Keratinocyte (primary cell): Measurements from ENCODE around the gene CLDN3. TPM values are rescaled to one million over a fixed set of nuclear protein-coding genes. Genes with fewer than 3 reads are reported as not detected.
A peak's percentile ranks its signal among the peaks of the same experiment; 100 is the strongest.

Experiments used
- DNase-seq: peaks from one replicate; pipeline ENCODE4 v3.0.0-alpha.2; 2011; ENCODE audit warnings: low read depth, missing footprints, low spot score
- FAIRE-seq: peaks from 2 replicates; lab custom pipeline; 2011; peaks lifted over from hg19 to GRCh38; lab: Jason Lieb, UNC
- H2AFZ ChIP-seq: 2 replicates; pipeline ENCODE4 v1.6.0; 2012; ENCODE audit warnings: low read length, control low read depth, inconsistent platforms; ENCODE audit not compliant: control insufficient read depth
- H3K27ac ChIP-seq: 2 replicates; pipeline ENCODE4 v1.5.1; 2011; ENCODE audit warnings: low read length; ENCODE audit not compliant: control insufficient read depth, insufficient read depth
- H3K27me3 ChIP-seq: 3 replicates; pipeline ENCODE4 v1.6.0; 2011; ENCODE audit warnings: low read length; ENCODE audit not compliant: control insufficient read depth, insufficient read depth; ENCODE audit errors: extremely low read depth
- H3K36me3 ChIP-seq, 2 experiments: 2 replicates in 1 of 2; 3 replicates in 1 of 2; pipeline ENCODE4 v1.5.1; 2011; ENCODE audit warnings: low read length in 2 of 2, mild to moderate bottlenecking in 1 of 2; ENCODE audit not compliant: control insufficient read depth in 2 of 2, insufficient read depth in 2 of 2; ENCODE audit errors: extremely low read depth in 1 of 2
- H3K4me1 ChIP-seq: 3 replicates; pipeline ENCODE4 v1.5.1; 2011; ENCODE audit warnings: low read length; ENCODE audit not compliant: control insufficient read depth, insufficient read depth; ENCODE audit errors: extremely low read depth
- H3K4me2 ChIP-seq: 3 replicates; pipeline ENCODE4 v1.6.0; 2011; ENCODE audit warnings: low read depth, low read length; ENCODE audit not compliant: control insufficient read depth, insufficient read depth; ENCODE audit errors: extremely low read depth
- H3K4me3 ChIP-seq, 3 experiments: fragments of 200-600 bp in 1 of 3; sonication (generic) in 1 of 3; 2 replicates in 2 of 3; 3 replicates in 1 of 3; pipeline ENCODE4 v1.5.1; 2011 to 2016; ENCODE audit warnings: low read length in 3 of 3, mild to moderate bottlenecking in 3 of 3, control low read depth in 2 of 3, inconsistent platforms in 1 of 3, low read depth in 1 of 3, mixed read lengths in 1 of 3, mixed run types in 1 of 3, moderate library complexity in 1 of 3; ENCODE audit not compliant: control insufficient read depth in 2 of 3, insufficient read depth in 2 of 3; ENCODE audit errors: extremely low read depth in 1 of 3
- H3K79me2 ChIP-seq: 2 replicates; pipeline ENCODE4 v1.6.0; 2012; ENCODE audit warnings: low read length; ENCODE audit not compliant: control insufficient read depth, insufficient read depth
- H3K9ac ChIP-seq: 3 replicates; pipeline ENCODE4 v1.6.0; 2011; ENCODE audit warnings: low read length; ENCODE audit not compliant: control insufficient read depth, insufficient read depth; ENCODE audit errors: extremely low read depth
- H3K9me1 ChIP-seq: 3 replicates; pipeline ENCODE4 v1.6.0; 2011; ENCODE audit warnings: low read length; ENCODE audit not compliant: control insufficient read depth, insufficient read depth; ENCODE audit errors: extremely low read depth
- H3K9me3 ChIP-seq: 2 replicates; pipeline ENCODE4 v1.5.1; 2012; ENCODE audit warnings: low read depth, low read length; ENCODE audit not compliant: control insufficient read depth
- H4K20me1 ChIP-seq: 3 replicates; pipeline ENCODE4 v1.6.0; 2011; ENCODE audit warnings: low read length; ENCODE audit not compliant: control insufficient read depth, insufficient read depth; ENCODE audit errors: extremely low read depth
- EZH2 ChIP-seq: IDR thresholded peaks from one replicate; pipeline ENCODE4 v1.6.1; 2012; ENCODE audit warnings: inconsistent platforms, mild to moderate bottlenecking, low read length, moderate library complexity
- dilution Hi-C: fragments of 300-500 bp; cut with MboI; formaldehyde crosslinking; loops from one replicate; pipeline ENCODE4 v1.7.0; 2020; ENCODE audit warnings: low sequenced_read_pairs; ENCODE audit not compliant: extremely low pct_ligation_motif_present
- polyA plus RNA-seq, 5 experiments: library from polyadenylated mRNA; depleted of rRNA in 3 of 5; stranded (reverse) in 3 of 5; stranded (forward) in 1 of 5; unstranded in 1 of 5; fragments of >200 nt; gene quantifications; 1 replicate in 1 of 5; 2 replicates in 3 of 5; 3 replicates in 1 of 5; pipeline versions ENCODE4 v1.2.1 to v1.2.3, GENCODE V29; 2011 to 2012; ENCODE audit warnings: missing spikeins in 2 of 5, low read depth in 1 of 5, low replicate concordance in 1 of 5
- TF ChIP-seq, protein P1 (sequence below), 3 experiments: IDR thresholded peaks in 1 of 3; conservative IDR thresholded peaks in 1 of 3; optimal IDR thresholded peaks in 1 of 3; 2 replicates in 2 of 3; 3 replicates in 1 of 3; pipeline versions ENCODE3 to v1.5.1; 2011; ENCODE audit warnings: low read length in 3 of 3, mild to moderate bottlenecking in 3 of 3, moderate library complexity in 2 of 3, control low read depth in 1 of 3, inconsistent platforms in 1 of 3; ENCODE audit not compliant: insufficient read depth in 2 of 3; ENCODE audit errors: extremely low read depth in 1 of 3

Gene CLDN3
- polyA plus RNA-seq, 1 donor (not counting 4 experiments of a cell fraction or from before 2014, with no cell fraction given), result not detected

DNA sequence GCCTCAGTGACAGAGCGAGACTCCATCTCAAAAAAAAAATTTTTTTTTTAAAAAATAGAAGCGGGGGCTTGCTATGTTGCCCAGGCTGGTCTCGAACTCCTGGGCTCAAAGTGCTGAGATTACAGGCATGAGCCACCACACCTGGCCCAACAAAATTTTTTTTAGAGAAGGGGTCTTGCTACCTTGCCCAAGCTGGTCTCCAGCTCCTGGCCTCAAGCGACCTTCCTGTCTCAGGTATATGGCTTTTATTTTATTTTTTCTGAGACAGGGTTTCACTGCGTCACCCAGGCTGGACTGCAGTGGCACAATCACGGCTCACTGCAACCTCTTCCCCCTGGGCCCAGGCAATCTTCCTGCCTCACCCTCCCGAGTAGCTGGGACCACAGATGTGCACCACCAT lies 29.9 kb downstream of the CLDN3 start:
- Histone ChIP-seq H3K9ac (no peak overlapping the region), H3K27me3 (no peaks in the 10 kb centered on the region), H3K9me3 (no peaks in the 10 kb centered on the region), H4K20me1 (no peaks in the 10 kb centered on the region), H2AFZ (no peak overlapping the region), H3K4me1 (peaks cover 17% of the 10 kb centered on the region), H3K27ac (no peak overlapping the region), H3K4me3 (no peak overlapping the region), H3K4me2 (no peak overlapping the region), H3K36me3 (peaks cover 5 to 10% of the 10 kb centered on the region in 2 experiments), H3K79me2 (peaks cover 6% of the 10 kb centered on the region), H3K9me1 (no peaks in the 10 kb centered on the region)
- no peak for TF ChIP-seq EZH2
- TF ChIP-seq, protein P1, sequence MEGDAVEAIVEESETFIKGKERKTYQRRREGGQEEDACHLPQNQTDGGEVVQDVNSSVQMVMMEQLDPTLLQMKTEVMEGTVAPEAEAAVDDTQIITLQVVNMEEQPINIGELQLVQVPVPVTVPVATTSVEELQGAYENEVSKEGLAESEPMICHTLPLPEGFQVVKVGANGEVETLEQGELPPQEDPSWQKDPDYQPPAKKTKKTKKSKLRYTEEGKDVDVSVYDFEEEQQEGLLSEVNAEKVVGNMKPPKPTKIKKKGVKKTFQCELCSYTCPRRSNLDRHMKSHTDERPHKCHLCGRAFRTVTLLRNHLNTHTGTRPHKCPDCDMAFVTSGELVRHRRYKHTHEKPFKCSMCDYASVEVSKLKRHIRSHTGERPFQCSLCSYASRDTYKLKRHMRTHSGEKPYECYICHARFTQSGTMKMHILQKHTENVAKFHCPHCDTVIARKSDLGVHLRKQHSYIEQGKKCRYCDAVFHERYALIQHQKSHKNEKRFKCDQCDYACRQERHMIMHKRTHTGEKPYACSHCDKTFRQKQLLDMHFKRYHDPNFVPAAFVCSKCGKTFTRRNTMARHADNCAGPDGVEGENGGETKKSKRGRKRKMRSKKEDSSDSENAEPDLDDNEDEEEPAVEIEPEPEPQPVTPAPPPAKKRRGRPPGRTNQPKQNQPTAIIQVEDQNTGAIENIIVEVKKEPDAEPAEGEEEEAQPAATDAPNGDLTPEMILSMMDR (optimal IDR thresholded peaks at IDR 0.05 in 1 of 3, IDR thresholded peaks at IDR 0.05 in 1 of 3, conservative IDR thresholded peaks at IDR 0.05 in 1 of 3; ENCODE audit: extremely low read depth in 1 of 3, insufficient read depth in 2 of 3, low read length in 3 of 3), result no peak
- DNase-seq, result no peak
- no peak for FAIRE-seq
- dilution Hi-C loops, result no loop called here

DNA sequence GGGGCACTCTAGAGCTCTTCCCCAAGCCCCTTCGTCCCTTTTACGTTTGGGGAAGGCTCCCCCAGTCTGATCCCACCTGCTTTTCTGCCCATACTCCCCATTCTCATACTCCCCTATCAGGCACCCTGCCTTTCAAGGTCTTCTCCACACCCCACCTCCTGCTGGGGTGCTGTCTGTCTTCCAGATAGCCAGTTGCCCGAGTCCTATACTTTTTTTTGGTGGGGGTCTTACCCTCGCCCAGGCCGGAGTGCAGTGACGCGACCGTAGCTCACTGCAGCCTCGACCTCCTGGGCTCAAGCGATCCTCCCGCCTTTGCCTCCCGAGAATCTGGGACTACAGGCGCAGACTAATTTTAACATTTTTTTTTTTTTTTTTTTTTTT lies 30.7 kb downstream of the CLDN3 start:
- H3K9me1 ChIP-seq, result no peaks in the 10 kb centered on the region
- peak overlapping the region; percentile 82 to 87 (median 83) for H3K4me3 ChIP-seq
- TF ChIP-seq EZH2, result no peak
- TF ChIP-seq, protein P1 (optimal IDR thresholded peaks at IDR 0.05 in 1 of 3, IDR thresholded peaks at IDR 0.05 in 1 of 3, conservative IDR thresholded peaks at IDR 0.05 in 1 of 3; ENCODE audit: extremely low read depth in 1 of 3, insufficient read depth in 2 of 3, low read length in 3 of 3), result no peak
- H3K36me3 ChIP-seq, result peaks cover 5 to 10% of the 10 kb centered on the region in 2 experiments
- H3K4me1 ChIP-seq, result peaks cover 20% of the 10 kb centered on the region
- no peaks in the 10 kb centered on the region for H3K27me3 ChIP-seq
- peak overlapping the region; percentile 91 for H3K9ac ChIP-seq
- peak overlapping the region; percentile 91 for H2AFZ ChIP-seq
- FAIRE-seq (no peak), DNase-seq (no peak)
- no peaks in the 10 kb centered on the region for H3K9me3 ChIP-seq
- H3K4me2 ChIP-seq, result peak overlapping the region; percentile 97
- H4K20me1 ChIP-seq, result peaks cover 2% of the 10 kb centered on the region
- dilution Hi-C loops, result no loop called here
- H3K79me2 ChIP-seq, result peaks cover 6% of the 10 kb centered on the region
- peak overlapping the region; percentile 78 for H3K27ac ChIP-seq
